A549 treated with AZD9567 at 1 μM for 4 hours (cell line): ENCODE results near the gene RPS24. TPM values are rescaled to one million over a fixed set of nuclear protein-coding genes. Genes with fewer than 3 reads are reported as not detected.

Experiments
- total RNA-seq: library from RNA; stranded (reverse); fragments of 200-300 nt; extraction: Qiagen RNA extraction; gene quantifications from 5 replicates; pipeline ENCODE4 v1.2.3, GENCODE V29; 2022; ENCODE audit not compliant: insufficient read depth

Gene RPS24
- total RNA-seq: 2,837 to 3,908 TPM (median 2,936 TPM) in 5 replicates

DNA sequence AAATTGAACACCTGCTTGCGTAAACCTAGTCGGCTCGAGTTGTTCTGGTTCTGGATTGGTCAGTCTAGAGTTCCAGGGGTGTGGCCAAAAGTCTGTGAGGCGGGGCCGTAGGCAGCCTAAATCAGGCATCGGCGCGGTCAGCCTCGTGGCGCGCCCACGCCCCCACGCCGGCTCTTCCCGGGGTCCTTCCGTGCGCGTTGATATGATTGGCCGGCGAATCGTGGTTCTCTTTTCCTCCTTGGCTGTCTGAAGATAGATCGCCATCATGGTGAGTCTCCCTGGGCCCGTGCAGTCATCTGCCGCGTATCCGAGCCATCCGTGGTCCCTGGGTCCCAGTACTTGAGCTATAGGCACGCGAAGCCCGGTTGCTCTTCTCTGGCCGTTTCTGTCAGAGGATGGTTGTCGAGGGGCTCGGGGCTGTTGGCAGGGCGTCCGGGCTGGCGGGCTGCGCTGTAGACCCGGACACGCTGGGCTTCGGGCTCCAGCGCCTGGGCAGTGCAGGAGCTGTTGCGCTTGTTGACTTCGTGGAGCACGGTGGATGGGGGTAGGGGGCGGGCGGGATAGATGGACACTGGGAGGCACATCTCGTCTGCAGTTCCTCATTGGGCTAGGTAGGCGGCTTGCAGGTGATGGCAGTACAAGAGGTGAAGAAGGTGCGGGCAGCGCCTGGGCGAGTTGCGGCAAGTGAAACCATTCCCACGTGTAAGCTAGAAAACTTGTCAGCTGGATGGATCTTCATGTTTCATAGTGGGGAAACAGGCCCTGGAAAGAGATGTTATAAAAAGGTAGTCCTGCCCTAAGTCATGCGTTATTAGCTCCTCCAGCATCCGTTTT, at the start of gene RPS24:
RPS24 (plus strand) TSS at position 227 of the 834 bp plus-strand sequence; CDS start at position 266, 39 bp downstream.

DNA sequence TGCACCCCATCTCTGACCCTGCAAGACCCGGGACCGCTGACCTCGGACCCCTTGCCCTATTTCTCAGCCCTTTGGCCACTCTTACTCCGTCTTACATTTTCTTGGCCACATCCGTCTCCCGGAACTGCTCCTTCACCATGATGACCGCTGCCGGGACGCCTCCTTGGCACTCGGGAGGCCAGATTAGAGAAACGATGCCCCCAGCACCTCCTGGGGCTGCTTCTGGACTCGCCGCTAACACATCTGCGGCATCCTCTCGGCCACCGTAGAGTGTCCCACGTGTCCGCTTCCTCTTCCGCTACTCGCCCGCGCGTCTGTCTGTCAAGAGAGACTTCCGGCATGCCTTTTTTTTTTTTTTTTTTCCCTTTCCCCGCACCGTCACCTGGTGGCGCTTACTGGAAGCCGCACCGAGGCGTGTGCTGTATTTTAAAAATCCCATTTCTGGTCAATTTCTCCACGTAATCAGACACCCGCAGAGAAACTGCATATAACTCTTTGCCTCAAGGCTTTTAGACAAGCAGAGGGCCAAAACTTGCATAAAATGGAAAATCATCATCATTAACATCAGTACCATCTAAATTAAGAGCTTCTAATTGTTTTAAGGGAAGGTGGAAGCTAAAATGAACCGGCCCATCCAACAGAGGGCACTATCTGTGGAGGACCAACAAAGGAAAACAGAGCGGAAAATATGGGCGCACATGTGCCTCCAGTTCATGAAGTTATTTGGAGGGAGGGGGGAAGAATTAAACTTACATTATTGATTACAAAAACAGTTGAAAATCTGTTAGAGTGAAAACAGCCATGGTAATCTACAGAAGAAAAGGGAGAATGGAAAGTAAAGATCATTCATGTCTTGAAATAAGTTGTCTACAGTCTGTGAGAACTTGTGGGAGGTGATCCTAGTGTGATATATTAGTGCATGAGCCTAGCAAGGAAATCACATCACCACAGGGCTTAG, 4.1 kb upstream of the RPS24 start, which contains the start of gene POLR3A:
POLR3A (minus strand) TSS at position 247 of the 958 bp plus-strand sequence; CDS start at position 139, 108 bp downstream.

Other genes starting within 250 kb of the RPS24 start
- 30.8 to 37.7 TPM (median 35.1 TPM) in 5 replicates for gene DLG5, start 107.1 kb upstream of the RPS24 start, total RNA-seq
- 13.1 to 14.2 TPM (median 13.6 TPM) in 5 replicates for gene POLR3A, start 4.3 kb upstream of the RPS24 start, total RNA-seq